NCI-H2107 (cell line): ENCODE measurements around the gene PODNL1.
"Not testable (repeated sequence)": the region's sequence is repeated elsewhere in the genome, so short reads cannot be mapped to it uniquely, and the experiment has no call there.

Experiments
- DNase-seq: peaks from one replicate; lab custom pipeline; 2025; lab: John Stamatoyannopoulos, UW

Gene PODNL1

GRCh38 chr19:13926010-13926409 is 12.2 kb downstream of the PODNL1 start:
- no peak for DNase-seq

- no peak for DNase-seq
Measured at GRCh38 chr19:13923194-13923987, 14.8 kb downstream of the PODNL1 start.

GRCh38 chr19:13922118-13922517 is 16.1 kb downstream of the PODNL1 start:
- not testable (repeated sequence) for DNase-seq

GRCh38 chr19:13920940-13921747 is 17.1 kb downstream of the PODNL1 start:
- no peak for DNase-seq

DNA sequence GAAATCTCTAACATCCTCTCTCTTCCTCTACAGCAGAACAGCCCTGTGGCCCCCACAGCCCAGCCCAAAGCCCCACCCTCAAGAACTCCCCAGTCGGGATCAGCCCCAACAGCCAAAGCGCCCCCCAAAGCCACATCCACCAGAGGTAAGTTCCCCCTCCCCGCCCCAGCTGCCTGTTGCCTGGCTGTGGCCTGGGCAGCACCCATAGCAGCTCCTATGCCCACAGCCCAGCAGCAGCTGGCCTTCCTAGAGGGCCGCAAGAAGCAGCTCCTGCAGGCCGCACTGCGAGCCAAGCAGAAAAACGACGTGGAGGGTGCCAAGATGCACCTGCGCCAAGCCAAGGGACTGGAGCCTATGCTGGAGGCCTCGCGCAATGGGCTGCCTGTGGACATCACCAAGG is 17.7 kb downstream of the PODNL1 start:
- DNase-seq: no peak

- no peak for DNase-seq
Measured at GRCh38 chr19:13918726-13919411, 19.3 kb downstream of the PODNL1 start.

- DNase-seq: no peak
Measured at GRCh38 chr19:13917888-13918406, 20.3 kb downstream of the PODNL1 start.

DNA sequence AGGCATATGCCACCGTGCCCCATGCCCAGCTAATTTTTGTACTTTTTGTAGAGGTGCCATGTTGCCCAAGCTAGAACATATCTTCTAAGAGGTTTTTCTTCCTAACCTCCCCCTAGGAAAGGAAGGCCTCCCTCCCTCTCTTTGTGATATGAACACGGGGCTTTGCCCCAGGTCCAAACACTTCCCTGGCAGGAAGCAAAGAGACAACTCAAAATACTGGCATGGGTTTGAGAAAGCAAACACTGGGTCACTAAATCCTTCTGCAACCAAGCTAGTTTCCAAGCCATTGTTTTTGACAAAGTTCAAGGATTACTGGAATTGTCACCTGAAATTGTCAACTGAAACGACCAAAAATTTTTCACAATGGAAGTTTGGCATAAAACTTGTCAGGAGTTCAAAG is 23.4 kb downstream of the PODNL1 start:
- no peak for DNase-seq

GRCh38 chr19:13913352-13913751 is 24.9 kb downstream of the PODNL1 start:
- DNase-seq: no peak

- DNase-seq: no peak
Measured at GRCh38 chr19:13909430-13909829, 28.8 kb downstream of the PODNL1 start.

DNA sequence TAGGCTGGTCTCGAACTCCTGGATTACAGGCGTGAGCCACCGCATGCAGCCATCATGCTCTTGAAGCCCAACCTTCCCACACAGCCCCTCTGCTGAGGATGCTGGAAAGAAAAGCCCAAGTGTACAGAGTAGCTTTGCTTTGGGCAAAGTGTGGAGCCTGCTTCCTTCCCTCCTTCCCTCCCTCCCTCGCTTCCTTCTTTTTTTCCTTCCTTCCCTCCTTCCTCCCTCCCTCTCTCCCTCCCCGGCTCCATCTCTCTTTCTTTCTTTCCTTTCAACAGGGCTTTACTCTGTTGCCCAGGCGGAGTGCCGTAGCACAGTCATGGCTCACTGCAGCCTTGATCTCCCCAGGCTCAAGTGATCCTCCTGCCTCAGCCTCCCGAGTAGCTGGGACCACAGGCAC is 29.5 kb downstream of the PODNL1 start:
- no peak for DNase-seq

DNA sequence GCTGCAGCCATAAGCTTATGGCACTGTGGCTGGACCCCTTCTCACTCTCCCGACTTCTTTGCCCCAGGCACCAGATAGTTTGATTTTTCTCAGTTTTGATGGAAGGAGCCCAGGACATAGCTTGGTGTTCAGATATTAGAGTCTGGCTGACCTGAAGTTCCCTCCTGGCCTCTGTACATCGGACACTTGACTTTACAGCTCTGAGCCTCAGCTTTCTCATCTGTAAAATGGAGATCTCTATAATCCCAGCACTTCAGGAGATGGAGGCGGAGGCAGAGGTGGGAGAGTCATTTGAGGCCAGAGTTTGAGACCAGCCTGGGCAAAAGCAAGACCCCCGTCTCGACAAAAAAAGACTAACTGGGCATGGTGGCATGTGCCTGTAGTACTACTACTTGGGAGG is 31.3 kb downstream of the PODNL1 start:
- no peak for DNase-seq

DNA sequence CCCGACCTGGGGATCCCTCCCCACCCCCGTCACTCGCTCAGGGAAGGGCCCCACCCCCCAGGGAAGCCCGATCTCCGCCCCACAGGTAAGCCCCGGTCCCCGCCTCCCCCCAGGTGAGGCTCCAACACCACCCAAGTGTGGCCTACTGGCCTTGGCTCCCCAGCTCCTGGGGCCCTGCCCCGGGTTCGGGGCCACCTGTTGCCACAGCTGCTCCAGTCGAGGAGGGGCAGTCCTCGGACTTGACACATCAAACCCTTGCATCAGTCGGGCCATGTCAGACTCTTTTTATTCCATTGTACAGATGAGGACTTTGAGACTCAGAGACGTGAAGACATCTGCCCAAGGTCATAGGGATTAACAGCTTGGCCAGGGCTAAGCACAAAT is 31.7 kb downstream of the PODNL1 start:
- no peak for DNase-seq

- DNase-seq: peak; percentile 84
Measured at GRCh38 chr19:13905634-13906520, 32.3 kb downstream of the PODNL1 start, which contains the start of the genes BRME1 and CC2D1A. BRME1 (minus strand) TSS chr19:13906117; CDS start chr19:13904892, 1,225 bp downstream. CC2D1A (plus strand) TSS chr19:13906201; CDS start chr19:13906442, 241 bp downstream.

DNA sequence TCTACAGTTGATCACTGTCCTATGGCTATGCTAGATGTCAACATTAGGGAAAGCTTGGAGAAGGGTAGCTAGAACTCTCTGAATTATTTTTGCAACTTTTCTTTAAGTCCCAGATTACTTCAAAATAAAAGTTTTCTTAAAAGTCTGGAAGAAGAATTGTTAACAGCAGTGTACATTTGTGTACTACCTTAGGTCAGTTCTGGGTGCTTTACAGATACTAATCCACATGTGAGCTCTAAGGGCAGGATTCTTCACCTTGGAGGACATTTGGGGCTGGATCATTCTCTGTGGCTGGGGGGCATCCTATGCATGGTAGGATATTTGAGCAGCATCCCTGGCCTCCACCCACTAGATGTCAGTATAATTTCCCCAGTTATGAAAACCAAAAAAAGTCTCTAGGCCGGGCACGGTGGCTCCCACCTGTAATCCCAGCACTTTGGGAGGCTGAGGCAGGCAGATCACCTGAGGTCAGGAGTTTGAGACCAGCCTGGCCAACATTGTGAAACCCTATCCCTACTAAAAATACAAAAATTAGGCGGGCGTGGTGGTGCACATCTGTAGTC is 35.1 kb downstream of the PODNL1 start:
- DNase-seq: no peak

GRCh38 chr19:13899912-13900584 is 38.2 kb downstream of the PODNL1 start:
- no peak for DNase-seq

DNA sequence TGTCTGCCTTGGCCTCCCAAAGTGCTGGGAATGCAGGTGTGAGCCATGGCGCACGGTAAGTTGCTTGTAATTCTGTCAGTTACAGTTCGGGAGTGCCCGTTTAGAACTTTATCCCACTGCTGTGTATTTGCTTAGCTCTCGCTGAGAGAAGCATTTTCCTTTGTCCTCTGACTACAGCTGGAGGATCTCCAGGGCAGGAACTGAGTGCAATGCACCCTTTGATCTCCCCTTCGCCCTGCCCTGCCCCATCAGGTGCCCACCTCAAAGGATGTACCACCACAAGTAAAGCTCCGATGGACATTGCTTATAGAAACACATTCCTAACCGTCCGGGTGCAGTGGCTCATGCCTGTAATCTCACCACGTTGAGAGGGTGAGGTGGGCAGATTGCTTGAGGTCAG is 38.8 kb downstream of the PODNL1 start:
- no peak for DNase-seq

DNA sequence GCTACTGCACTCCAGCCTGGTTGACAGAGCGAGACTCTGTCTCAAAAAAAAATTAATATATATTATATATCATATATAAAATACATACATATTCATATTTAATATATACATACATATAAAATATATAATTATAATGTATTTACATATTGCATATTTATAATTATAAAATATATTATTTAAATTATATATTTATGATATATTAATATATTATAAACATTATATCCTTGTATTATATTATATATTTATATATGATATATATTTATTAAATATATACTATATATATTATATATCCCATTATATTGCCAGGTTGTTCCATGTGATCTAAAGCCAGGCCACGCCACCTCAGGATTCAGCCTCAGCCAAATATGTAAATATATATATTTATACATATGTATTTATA is 42.0 kb downstream of the PODNL1 start:
- no peak for DNase-seq

GRCh38 chr19:13894552-13894951 is 43.7 kb downstream of the PODNL1 start:
- no peak for DNase-seq

DNA sequence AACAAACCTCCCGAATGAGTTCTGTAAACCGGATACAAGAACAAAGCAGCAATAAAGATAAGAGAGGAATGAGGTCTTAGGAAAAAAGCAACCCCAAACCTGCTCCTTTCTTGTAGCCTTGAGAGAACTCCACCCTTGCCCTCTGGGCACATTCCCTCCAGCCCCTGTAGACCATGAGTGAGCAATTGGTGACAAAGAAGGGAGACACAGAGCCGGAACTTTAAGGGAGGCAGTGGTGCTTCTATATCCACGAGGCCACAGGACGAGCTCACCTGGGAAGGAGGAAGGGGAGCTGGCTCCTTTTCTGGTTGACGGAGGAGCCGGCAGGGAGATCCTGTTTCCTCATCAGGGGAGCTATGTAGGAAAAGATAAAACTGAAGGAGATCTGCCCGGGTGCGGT is 45.3 kb downstream of the PODNL1 start:
- DNase-seq: no peak
